HG03066 (cell line): ENCODE measurements around the gene TMEM37.

Source experiments
- ATAC-seq: cut with Tn5 transposase; IDR thresholded peaks from one replicate; pipeline ENCODE4 v1.9.1; 2021; ENCODE audit warnings: low read depth; ENCODE audit not compliant: unreplicated experiment

TMEM37 gene

DNA sequence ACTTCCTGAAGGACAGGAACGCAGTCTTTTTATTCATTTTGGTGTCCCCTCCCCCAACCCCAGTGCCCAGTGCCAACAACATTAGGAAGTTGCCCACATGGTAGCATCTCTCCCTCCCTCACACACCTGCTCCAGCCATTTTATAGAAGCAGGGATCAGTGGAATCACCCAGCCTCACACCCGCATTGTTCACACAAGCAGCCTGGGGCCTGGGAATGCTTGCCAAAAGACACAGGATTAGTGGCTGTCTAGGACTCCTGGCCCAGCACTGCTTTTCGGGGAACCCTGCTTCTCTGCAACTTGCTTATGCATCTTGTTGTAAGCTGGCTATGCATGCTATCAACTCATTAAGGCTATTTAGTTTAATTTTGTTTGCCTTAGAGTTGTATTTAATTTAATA lies 17.9 kb downstream of the TMEM37 start:
- no peak for ATAC-seq

DNA sequence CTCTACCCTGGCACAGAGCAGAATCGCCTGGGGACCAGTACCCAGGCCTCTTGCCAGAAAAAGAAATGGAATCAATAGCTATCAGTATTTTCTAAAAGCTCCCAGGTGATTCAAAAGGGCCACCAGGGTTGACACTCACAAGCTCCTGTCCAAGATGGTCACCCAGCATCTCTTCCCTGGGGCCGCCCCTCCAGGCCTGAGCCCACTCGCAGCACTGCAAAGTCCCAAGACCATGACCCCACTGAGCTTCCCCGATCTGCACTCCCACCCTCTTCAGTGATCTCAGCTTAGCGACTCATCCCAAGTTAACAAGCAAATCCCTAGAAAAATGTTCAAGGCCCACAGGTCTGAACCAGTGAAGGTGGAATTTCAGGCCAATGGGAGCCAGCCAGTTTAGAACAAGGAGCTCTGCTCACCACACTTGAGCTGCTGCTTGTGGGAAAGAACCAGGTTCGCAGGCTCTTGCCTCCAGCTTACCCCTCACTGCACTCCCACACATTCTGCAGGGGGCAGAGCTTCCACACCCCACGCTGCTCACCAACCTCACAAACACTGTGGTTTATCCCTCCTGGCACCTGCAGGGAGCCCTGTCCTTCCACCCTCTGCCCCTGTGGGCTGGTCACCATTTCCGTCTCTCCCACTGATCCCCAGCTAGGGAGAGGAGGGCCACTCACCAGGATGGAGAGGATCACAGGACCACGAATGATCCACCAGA lies 19.8 kb downstream of the TMEM37 start:
- ATAC-seq: no peak

DNA sequence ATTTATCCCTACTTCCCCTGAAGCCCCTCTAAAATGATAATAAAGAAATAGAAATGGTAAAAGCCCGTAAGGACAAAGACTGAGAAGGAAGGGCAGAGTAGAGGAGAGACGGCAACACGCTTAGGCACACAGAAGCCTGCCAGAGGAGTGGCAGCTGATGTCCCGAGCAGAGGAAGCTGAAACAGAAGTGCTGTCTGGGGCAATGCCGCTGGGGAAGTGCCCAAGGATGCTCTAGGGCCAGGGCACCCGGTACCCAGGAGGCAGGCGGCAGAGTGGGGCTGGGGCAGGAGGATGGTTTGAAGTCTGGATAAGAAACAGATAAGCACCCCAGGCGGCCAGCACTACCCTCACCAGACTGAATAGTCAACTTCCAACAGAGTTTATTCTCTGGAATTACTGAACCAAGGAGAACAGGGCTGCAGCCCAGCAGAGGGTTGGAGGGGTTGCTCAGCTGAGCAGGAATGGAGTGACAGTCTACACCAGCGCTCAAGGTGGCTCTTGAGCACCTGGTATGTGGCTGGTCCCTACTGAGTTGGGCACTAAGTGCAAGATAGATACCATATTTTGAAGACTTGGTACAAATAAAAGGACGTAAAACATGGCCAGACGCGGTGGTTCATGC lies 22.4 kb downstream of the TMEM37 start:
- ATAC-seq: no peak

DNA sequence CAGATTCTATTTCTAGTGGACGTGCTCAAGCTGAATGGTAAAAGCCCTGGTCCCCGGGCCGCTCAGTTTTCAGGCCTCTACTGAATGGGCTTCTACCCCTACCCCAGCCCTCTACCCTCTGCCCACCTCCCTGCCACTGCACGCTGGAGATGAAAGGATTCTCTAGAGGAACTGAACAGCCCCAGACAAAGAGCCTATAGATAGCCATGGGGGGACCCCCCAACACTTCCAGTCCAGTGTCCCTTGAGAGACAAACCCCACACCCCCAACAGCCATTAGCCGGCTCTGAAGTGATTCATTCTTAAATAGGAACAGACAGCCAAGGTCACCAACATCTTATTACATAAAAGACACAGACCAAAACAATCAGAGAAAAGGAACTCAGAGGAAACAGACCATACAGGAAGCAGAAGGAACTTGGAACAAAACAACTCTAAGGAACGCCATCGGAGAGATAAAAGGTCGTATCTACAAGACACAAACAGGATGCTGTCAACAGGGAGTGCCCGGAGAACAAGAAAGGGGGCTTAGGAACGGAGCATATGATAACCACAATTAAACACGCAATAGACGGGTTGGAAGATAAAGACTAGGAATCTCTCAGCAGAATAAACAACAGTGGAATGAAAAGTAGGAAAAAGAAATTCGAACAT lies 23.5 kb downstream of the TMEM37 start:
- ATAC-seq: no peak

DNA sequence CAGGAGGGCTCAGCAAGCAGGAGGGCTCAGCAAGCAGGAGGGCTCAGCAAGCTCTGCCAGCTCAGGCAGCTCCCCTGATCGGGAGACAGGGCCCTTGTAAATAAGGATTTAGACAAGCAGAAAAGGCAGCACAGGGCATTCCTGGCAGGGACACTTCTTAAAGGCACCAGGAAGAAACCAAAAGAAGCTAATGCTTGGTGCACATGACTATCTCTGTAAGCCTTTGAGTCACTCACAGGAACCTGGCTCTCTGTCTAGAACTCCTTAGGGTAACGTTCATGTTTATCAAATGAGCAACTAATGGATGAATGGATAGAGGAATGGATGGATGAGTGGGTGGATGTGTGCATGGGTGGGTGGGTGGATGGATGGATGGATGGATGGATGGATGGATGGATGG lies 28.4 kb downstream of the TMEM37 start:
- ATAC-seq: no peak

DNA sequence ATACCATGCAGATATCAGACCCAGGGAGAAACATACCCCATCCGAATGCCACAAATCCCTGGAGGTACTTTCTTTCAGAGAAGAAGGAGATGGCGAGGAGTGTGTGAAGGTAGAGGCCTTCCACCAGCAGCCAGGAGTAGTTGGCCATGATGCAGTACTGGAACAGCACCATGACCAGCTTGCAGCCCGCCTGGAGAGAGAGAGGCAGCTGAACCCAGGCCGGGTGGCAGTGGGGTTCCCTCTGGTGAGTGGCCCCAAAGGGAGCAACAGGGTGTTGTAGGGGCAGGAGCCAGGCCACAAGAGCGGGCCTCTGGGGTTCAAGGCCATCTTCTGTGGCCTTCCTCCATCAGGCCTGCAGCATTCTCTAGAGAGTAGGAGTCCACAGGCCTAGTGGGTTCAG lies 30.2 kb downstream of the TMEM37 start:
- no peak for ATAC-seq

DNA sequence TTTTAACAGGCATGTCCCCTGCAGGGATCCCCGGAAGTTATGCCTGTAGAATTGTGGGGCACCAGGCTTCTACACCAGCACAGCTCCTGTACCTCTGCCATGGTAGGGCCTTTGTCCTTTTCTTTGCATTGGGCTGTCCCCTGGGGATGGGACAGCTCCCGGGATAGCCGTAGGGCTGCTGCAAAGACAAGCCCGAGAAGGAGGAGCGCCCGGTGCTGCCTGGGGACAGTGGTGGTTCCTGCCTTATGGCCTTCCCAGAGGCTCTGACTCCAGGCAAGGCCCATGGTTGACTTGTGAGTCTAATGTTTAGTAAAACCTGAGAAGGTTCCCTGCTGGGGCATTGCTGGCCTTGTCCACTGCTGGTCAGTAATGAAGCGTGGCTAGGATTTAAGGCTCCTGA lies 30.9 kb downstream of the TMEM37 start:
- no peak for ATAC-seq

DNA sequence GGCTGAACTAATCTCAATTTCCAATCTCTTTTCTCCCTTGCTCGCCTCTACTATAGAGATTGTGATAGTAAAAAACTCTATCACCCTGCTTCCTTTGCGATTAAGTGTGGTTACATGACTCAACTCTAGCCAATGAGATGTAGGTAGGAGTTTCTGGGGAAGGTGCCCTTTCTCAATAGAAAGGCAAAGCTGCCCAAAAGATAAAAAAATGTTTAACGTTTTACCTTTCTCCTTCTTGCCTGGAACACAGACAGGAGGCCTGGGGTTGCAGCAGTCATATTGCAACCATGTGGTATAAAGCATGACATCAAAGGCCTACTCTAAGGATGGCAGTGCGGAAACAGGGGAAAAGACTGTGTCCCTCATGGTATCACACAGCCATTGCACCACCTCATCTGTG lies 31.5 kb downstream of the TMEM37 start:
- ATAC-seq: no peak

DNA sequence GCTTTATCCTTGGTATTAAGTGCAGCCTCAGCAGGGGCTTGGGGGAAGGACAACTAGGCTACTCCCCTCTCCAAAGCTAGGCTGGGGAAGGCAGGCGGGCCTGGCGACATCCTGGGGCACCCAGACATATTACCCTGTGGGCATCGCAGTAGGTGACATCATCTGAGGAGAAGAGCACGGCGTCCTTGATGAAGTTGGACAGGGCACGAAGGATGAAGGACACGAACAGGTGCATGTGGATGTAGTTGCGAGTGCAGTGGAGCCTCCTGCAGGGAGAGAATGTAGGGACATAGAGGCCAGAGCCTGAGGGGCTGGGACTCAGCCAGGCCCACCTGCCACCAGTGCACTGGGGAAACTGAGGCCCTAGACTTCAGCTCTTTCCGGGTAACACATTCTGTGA lies 32.3 kb downstream of the TMEM37 start:
- no peak for ATAC-seq

DNA sequence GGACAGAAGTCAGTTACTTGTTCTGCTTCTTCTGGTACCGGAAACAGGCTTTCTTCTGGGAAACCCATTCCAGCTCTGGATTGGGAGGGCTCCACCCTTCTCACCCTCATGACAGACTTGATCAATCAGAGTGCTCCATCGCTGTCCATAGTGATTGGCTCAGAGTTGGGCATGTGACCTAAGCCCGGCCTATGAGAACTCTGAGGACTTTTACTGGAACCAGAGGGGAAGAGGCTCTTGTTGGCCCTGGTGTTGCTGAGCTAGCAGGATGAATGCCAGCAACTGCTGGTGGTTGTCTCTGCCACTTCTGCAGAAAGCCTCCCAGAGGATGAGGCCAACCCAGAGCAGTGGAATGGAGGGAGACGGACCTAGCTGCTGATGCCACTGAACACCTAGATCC lies 33.3 kb downstream of the TMEM37 start:
- ATAC-seq: no peak

DNA sequence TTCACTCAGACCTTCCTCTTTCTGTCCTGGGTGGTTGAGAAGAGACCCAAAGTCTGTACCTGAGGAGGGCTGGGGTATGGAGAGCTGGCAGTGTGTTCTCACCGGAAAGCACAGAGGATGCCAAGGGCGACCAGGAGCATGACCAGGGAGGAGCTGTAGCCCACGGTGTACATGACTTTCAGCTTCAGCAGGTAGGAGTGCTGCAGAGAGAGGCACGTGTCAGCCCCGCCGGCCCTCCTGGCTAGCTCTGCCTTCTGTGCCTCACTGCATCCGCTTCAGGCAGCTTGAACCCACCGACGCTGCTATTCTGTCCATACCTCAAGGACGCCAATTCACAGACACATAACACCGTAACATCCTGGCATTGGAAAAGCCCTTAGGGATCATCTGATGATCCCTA lies 34.0 kb downstream of the TMEM37 start:
- no peak for ATAC-seq

DNA sequence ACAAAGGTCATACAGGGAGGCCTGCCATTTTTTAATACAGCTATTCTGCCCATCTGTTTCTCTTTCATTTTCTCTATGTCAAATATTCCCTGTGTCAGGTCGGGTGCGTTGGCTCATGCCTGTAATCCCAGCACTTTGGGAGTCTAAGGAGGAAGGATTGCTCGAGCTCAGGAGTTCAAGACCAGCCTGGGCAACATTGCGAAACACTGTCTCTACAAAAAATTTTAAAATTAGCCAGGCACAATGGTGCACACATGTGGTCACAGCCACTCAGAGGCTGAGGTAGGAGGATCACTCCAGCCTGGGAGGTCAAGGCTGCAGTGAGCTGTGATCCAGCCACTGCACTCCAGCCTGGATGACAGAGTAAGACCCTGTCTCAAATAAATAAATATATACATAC lies 34.7 kb downstream of the TMEM37 start:
- no peak for ATAC-seq

DNA sequence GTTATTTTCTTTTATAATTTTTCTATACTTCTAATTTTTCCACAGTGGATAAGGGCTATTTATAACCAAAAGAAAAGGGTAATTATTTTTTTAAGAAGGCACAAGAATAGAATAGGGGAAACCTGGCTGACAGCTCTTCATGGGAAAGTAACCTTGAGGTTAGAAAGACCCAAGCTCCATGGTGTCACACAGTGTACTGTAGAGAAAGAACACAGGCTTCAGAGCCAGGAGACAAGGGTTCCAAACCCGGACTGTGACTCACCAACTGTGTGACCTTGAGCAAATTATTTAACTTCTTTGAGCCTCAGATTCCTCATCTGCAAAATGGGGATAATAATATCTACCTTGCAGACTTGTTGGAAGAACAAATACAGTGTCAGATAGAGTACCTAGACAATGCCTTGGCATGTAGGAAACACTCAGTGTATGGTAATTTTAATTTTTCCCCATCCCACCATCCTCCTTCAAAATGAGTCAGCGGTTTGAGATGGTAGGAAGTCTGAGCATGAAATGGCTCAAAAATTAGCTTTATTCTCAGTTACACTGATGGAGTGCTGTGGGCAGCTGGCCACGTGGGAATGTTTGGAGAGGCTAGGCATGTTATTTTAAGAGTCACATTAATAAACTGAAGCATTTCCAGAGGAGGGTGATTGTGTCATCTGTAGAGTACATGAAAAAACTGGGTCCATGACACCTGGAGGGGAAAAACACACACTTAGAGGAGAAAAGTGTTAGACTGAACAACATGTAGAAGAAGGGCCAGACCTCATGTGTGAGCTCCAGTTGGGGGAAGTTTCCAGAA lies 36.7 kb downstream of the TMEM37 start:
- no peak for ATAC-seq

DNA sequence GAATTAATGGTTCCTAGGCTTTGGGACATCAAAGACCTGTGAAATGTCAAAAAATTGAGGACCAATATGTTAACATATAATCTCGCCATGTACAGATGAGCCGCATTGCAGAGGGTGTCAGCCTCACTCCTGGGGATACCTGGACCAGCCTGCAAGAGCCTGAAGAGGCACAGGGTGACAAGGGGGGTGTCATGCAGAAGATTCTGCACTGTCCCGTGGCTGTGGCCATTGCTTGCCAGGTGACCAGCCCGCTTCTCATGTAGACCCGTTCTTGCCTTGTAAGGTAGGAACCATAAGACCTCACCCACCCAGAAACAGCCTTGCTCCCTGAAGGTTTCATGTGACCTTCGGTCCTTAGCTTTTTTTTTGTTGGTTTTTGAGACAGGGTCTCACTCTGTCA lies 37.5 kb downstream of the TMEM37 start:
- no peak for ATAC-seq

DNA sequence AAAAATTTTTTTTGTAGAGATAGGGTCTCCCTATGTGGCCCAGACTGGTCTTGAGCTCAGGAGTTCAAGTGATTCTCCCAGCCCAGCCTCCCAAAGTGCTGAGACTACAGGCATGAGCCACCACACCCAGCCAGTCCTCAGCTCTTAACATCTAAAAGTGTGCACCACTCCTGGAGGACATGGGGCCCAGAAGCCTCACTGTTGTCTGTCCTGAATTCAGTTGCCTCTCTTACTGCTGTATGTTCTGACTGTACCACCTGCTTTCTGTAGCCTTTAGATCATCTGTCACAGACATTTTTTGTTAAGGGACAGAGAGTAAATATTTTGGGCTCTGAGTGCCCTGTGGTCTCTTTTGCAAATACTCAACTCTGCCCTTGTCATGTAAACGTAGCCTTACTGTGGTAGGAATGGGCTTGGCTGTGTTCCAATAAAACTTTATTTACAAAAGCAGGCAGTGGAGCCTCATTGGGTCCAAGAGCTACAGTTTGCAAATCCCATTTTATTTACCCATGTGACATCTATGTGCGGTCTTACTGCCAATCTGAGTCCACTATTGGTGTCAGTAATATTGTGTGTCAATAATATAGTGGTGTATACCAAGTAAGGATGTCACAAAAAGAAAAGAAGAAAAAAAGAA lies 38.1 kb downstream of the TMEM37 start:
- ATAC-seq: no peak

DNA sequence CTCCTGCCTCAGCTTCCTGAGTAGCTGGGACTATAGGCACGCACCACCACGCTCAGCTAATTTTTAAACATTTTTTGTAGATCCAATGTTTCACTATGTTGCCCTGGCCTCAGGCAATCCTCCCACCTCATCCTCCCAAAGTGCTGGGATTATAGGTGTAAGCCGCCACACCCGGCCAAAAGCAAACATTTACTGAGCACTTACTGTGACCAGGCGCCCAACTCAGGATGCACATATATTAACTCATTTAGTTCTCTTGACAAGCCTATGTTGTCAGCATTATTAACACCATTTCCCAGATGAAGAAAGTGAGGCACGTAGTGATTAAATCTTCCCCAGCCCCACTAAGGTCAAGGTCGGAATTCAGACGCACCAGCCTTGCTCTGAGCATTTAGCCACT lies 41.1 kb downstream of the TMEM37 start:
- no peak for ATAC-seq

DNA sequence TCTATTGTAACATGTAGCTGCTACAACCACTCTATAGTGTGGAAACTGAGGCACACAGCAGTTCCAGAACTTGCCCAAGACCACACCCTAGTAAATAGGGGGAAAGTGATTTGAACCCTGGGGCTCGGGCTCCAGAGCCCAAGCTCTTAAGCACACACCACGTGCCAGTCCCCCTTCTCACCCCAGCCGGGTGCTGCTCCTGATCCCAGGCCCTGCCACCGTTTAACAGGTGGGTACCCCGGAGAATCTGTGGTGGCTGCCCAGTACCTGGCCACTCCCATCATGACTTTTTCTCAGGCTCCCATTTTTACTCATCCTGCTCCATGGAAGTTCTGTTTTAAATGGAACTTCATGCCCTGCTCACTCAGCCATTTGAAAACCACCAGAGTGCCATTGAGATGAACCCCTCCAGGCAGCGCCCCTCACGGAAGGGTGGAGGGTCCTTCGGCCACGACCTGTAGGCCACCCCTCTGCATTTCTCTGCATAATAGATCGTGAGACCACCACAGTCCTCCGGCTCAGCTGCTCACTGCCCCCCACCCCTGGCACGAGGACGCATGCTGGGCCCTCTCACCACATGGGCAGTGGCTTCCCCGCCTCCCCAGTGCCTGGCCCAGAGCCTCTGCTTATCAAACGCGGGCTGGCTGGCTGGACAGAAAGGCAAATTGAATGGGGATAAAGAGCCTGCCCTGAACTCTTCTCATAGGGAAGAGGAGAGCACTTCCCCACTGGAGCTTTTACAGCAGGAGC lies 42.1 kb downstream of the TMEM37 start:
- ATAC-seq: no peak

DNA sequence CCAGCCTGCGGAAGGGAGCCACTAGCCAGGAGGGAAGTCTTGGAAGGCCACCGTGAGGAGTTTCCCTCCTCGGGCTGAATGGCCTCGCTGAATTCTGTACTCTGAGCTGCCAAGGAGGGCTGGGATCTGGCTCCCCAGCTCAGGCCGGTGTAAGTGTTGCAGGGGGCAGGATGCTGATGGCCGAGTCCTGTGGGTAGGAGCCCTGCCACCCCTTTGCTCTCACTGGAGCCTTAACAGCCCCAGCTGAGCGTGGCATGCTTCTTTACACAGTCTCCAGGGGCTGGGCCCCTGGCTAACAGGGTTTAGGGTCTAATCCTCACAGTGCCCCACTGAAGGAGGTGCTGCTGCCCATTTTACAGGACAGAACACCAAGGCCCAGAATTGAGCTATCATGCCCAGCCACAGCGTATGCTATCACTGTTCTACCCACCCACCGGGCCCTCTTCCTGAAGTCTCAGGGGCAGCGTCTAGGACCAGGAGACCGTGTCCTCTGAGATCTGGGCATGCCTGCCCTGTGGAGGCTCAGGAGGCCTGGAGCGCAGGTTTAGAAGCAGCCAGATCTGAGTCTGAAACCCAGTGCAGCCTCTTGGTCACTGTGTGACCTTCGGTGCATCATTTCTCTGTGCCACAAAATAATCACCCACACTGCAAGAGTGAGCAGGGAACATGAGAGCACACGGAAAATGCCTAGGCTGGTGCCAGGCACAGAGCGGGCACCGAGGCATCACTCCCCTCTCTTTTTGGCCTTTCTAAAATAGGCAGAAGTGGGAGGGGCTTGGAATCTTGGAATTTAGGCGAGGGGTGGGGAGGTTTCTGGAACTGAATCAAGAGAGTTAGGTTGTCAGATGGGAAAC lies 42.9 kb downstream of the TMEM37 start:
- ATAC-seq: no peak

DNA sequence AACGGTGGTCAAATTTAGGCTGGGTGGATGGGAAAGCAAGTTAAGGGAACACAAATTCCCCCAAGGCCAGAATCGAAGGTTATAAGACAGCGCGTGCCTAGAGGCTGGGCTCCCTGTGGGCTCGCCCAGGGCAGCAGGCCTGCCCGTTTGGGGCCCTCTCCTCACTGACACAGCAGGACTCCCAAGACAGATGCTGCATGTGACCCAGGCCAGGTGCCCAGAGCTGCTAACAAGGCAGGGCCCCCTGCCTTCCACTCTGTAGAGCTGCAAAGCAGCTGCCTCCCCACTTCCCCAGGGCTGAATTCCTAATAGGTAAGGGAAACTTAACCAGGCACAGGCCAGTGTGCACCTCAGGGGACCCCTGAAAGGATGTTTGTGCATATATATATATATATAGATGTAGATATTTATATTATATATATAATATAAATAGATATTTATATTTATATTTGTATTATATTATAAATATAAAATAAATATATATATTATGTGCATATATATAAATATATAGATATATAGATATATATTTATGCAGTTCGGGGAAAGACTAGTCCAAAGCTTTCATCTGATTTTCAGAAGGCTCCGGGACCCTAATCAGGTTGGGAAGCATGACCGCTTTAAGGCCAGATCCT lies 43.7 kb downstream of the TMEM37 start:
- no peak for ATAC-seq
